ENCODE results near the gene NELL1.

- TF ChIP-seq PATZ1 (CRISPR knock-in tag; IDR thresholded peaks at IDR 0.05; ENCODE audit: borderline replicate concordance) (no peak), ISL1 (CRISPR knock-in tag; IDR thresholded peaks at IDR 0.05) (no peak), OSR1 (CRISPR knock-in tag; IDR thresholded peaks at IDR 0.05) (no peak), TCF4 (CRISPR knock-in tag; IDR thresholded peaks at IDR 0.05; ENCODE audit: borderline replicate concordance) (no peak), ZC3H10 (CRISPR knock-in tag; IDR thresholded peaks at IDR 0.05) (no peak), PPARA (CRISPR knock-in tag; IDR thresholded peaks at IDR 0.05; ENCODE audit: borderline replicate concordance) (no peak), ZFP3 (CRISPR knock-in tag; IDR thresholded peaks at IDR 0.05) (no peak), TSHZ2 (CRISPR knock-in tag; IDR thresholded peaks at IDR 0.05) (no peak)
Measured at GRCh38 chr11:21316591-21316990, 647.2 kb downstream of the NELL1 start.

Data from SK-N-SH treated with all-trans-retinoic acid at 6 μM for 48 hours (cell line).